ENCODE data around the gene MYPN.

- no peak for TF ChIP-seq EZH2 (IDR thresholded peaks at IDR 0.05; ENCODE audit: low read length, unreplicated experiment)
- no peak for TF ChIP-seq CTCF (conservative IDR thresholded peaks at IDR 0.05; ENCODE audit: low read depth, low read length)
Observed at GRCh38 chr10:68179016-68179415, 69.7 kb downstream of the MYPN start.

Measured in PC-3 (cell line).